Upper lobe of left lung (tissue), 4 donors: ENCODE measurements around the gene FAT3.

Experiments used
- CTCF ChIP-seq, 6 experiments: fragments of 450-650 bp in 4 of 6; fragments of 200-600 bp in 2 of 6; sonication (generic) in 2 of 6; IDR thresholded peaks; one replicate each; pipeline ENCODE4 v1.5.1; 2016 to 2019; ENCODE audit warnings: antibody characterized with exemption in 6 of 6
- EP300 ChIP-seq, 4 donors: sonication (generic); formaldehyde crosslinking; IDR thresholded peaks; one replicate each; pipeline ENCODE4 v1.5.1; 2017; ENCODE audit warnings: antibody characterized with exemption in 4 of 4, control low read depth in 2 of 4

- no peak for TF ChIP-seq EP300 (IDR thresholded peaks at IDR 0.05)
- no peak for TF ChIP-seq CTCF (IDR thresholded peaks at IDR 0.05)
Observed at GRCh38 chr11:92240916-92241315, 16.3 kb downstream of the FAT3 start.
